OCI-LY7 (cell line): ENCODE measurements around the gene PHF19.

Source experiments
- EZH2phosphoT487 ChIP-seq: fragments of 200-600 bp; sonication (generic); IDR thresholded peaks from 2 replicates; pipeline ENCODE4 v1.6.1; 2018; ENCODE audit warnings: low read depth, borderline replicate concordance, mild to moderate bottlenecking, mixed run types, antibody characterized with exemption, low read length, moderate library complexity, mixed read lengths
- TF ChIP-seq, protein P1 (sequence below): fragments of 200-600 bp; sonication (generic); conservative IDR thresholded peaks from 2 replicates; pipeline ENCODE4 v1.5.1; 2014; ENCODE audit warnings: mild to moderate bottlenecking, antibody characterized with exemption, low read length, moderate library complexity, mixed read lengths

DNA sequence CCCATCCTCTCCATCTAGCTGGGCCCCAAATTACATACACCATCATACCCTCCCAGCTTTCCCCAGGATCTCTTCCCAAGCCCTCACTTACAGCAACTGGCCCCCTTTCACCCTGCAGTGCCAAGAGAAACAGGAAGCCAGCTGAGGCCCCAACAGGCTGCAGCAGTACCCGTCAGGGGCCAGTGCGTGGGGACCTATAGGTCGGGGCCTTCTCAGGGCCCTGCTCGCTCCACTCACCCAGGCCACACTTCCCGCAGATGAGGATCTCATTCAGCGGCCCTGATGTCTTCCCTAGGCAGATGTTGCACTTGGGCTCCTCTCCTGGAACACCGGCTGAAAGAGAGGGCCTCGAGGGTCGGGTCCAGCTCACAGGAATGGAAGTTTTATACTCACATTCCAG lies 6.8 kb downstream of the PHF19 start:
- TF ChIP-seq, protein P1, sequence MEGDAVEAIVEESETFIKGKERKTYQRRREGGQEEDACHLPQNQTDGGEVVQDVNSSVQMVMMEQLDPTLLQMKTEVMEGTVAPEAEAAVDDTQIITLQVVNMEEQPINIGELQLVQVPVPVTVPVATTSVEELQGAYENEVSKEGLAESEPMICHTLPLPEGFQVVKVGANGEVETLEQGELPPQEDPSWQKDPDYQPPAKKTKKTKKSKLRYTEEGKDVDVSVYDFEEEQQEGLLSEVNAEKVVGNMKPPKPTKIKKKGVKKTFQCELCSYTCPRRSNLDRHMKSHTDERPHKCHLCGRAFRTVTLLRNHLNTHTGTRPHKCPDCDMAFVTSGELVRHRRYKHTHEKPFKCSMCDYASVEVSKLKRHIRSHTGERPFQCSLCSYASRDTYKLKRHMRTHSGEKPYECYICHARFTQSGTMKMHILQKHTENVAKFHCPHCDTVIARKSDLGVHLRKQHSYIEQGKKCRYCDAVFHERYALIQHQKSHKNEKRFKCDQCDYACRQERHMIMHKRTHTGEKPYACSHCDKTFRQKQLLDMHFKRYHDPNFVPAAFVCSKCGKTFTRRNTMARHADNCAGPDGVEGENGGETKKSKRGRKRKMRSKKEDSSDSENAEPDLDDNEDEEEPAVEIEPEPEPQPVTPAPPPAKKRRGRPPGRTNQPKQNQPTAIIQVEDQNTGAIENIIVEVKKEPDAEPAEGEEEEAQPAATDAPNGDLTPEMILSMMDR = no peak
- no peak for TF ChIP-seq EZH2phosphoT487
